ENCODE data around the gene OR51E1.

The OR51E1 gene

GRCh38 chr11:4684631-4685285 lies 41.0 kb downstream of the OR51E1 start:
- Histone ChIP-seq H3K36me3 (ENCODE audit: insufficient read depth, low read length) (peaks cover 15% of the 10 kb centered on the region), H3K9ac (ENCODE audit: low read length) (no peak overlapping the region), H3K4me3 (ENCODE audit: low read depth in 1 of 2, low read length in 2 of 2) (no peak overlapping the region), H3K27ac (ENCODE audit: low read depth, low read length) (no peak overlapping the region), H3K4me1 (ENCODE audit: insufficient read depth, low read length) (peaks cover 2% of the 10 kb centered on the region), H3K9me3 (ENCODE audit: low read length) (no peaks in the 10 kb centered on the region), H3K27me3 (ENCODE audit: control insufficient read depth in 1 of 2, insufficient read depth in 2 of 2, low read length in 2 of 2) (no peaks in the 10 kb centered on the region)

- H3K36me3 ChIP-seq (ENCODE audit: insufficient read depth, low read length), result no peaks in the 10 kb centered on the region
- H3K27ac ChIP-seq (ENCODE audit: low read depth, low read length), result peak overlapping the region; percentile 46
- no peaks in the 10 kb centered on the region for H3K9me3 ChIP-seq (ENCODE audit: low read length)
- peak overlapping the region; percentile 83 for H3K9ac ChIP-seq (ENCODE audit: low read length)
- H3K27me3 ChIP-seq (ENCODE audit: control insufficient read depth in 1 of 2, insufficient read depth in 2 of 2, low read length in 2 of 2), result no peaks in the 10 kb centered on the region
- peaks cover 23% of the 10 kb centered on the region for H3K4me1 ChIP-seq (ENCODE audit: insufficient read depth, low read length)
- H3K4me3 ChIP-seq (ENCODE audit: low read depth in 1 of 2, low read length in 2 of 2), result peak overlapping the region in 1 of 2 donors; percentile 62
Measured at GRCh38 chr11:4695442-4695841, 51.7 kb downstream of the OR51E1 start.

- H3K27me3 ChIP-seq (ENCODE audit: control insufficient read depth in 1 of 2, insufficient read depth in 2 of 2, low read length in 2 of 2), result no peaks in the 10 kb centered on the region
- H3K27ac ChIP-seq (ENCODE audit: low read depth, low read length), result peak within 1 kb of the TSS; percentile 59
- peak within 1 kb of the TSS in 1 of 2 donors; percentile 62 for H3K4me3 ChIP-seq (ENCODE audit: low read depth in 1 of 2, low read length in 2 of 2)
- peak within 1 kb of the TSS; percentile 83 for H3K9ac ChIP-seq (ENCODE audit: low read length)
- H3K9me3 ChIP-seq (ENCODE audit: low read length), result no peaks in the 10 kb centered on the region
- H3K4me1 ChIP-seq (ENCODE audit: insufficient read depth, low read length), result peaks cover 22% of the 10 kb centered on the region
- H3K36me3 ChIP-seq (ENCODE audit: insufficient read depth, low read length), result no peaks in the 10 kb centered on the region
Measured at GRCh38 chr11:4697585-4697984, 53.8 kb downstream of the OR51E1 start, which contains the start of gene OR51E2. Gene OR51E2 (minus strand): TSS chr11:4697853. CDS start chr11:4682711, 15,142 bp downstream.

GRCh38 chr11:4699697-4700435 lies 56.1 kb downstream of the OR51E1 start:
- Histone ChIP-seq H3K27ac (ENCODE audit: low read depth, low read length) (no peak overlapping the region), H3K36me3 (ENCODE audit: insufficient read depth, low read length) (no peaks in the 10 kb centered on the region), H3K27me3 (ENCODE audit: control insufficient read depth in 1 of 2, insufficient read depth in 2 of 2, low read length in 2 of 2) (no peaks in the 10 kb centered on the region), H3K9ac (ENCODE audit: low read length) (no peak overlapping the region), H3K9me3 (ENCODE audit: low read length) (no peaks in the 10 kb centered on the region), H3K4me3 (ENCODE audit: low read depth in 1 of 2, low read length in 2 of 2) (no peak overlapping the region), H3K4me1 (ENCODE audit: insufficient read depth, low read length) (peaks cover 36% of the 10 kb centered on the region)

GRCh38 chr11:4700436-4700820 lies 56.6 kb downstream of the OR51E1 start:
- no peak overlapping the region for H3K27ac ChIP-seq (ENCODE audit: low read depth, low read length)
- H3K4me1 ChIP-seq (ENCODE audit: insufficient read depth, low read length), result peaks cover 37% of the 10 kb centered on the region
- no peak overlapping the region for H3K4me3 ChIP-seq (ENCODE audit: low read depth in 1 of 2, low read length in 2 of 2)
- H3K36me3 ChIP-seq (ENCODE audit: insufficient read depth, low read length), result no peaks in the 10 kb centered on the region
- no peak overlapping the region for H3K9ac ChIP-seq (ENCODE audit: low read length)
- no peaks in the 10 kb centered on the region for H3K9me3 ChIP-seq (ENCODE audit: low read length)
- no peaks in the 10 kb centered on the region for H3K27me3 ChIP-seq (ENCODE audit: control insufficient read depth in 1 of 2, insufficient read depth in 2 of 2, low read length in 2 of 2)

- Histone ChIP-seq H3K9me3 (ENCODE audit: low read length) (no peaks in the 10 kb centered on the region), H3K4me1 (ENCODE audit: insufficient read depth, low read length) (peaks cover 29% of the 10 kb centered on the region), H3K27ac (ENCODE audit: low read depth, low read length) (peak within 1 kb of the TSS; percentile 8), H3K9ac (ENCODE audit: low read length) (no peak within 1 kb of the TSS), H3K4me3 (ENCODE audit: low read depth in 1 of 2, low read length in 2 of 2) (peak within 1 kb of the TSS in 1 of 2 donors; percentile 20), H3K27me3 (ENCODE audit: control insufficient read depth in 1 of 2, insufficient read depth in 2 of 2, low read length in 2 of 2) (no peaks in the 10 kb centered on the region), H3K36me3 (ENCODE audit: insufficient read depth, low read length) (no peaks in the 10 kb centered on the region)
Measured at GRCh38 chr11:4704054-4704789, 60.4 kb downstream of the OR51E1 start, which contains the start of gene MMP26. Gene MMP26 (plus strand): TSS chr11:4704784.

- Histone ChIP-seq H3K4me3 (ENCODE audit: low read depth in 1 of 2, low read length in 2 of 2) (peak overlapping the region in 1 of 2 donors; percentile 20), H3K4me1 (ENCODE audit: insufficient read depth, low read length) (peaks cover 29% of the 10 kb centered on the region), H3K27ac (ENCODE audit: low read depth, low read length) (no peak overlapping the region), H3K9me3 (ENCODE audit: low read length) (no peaks in the 10 kb centered on the region), H3K9ac (ENCODE audit: low read length) (no peak overlapping the region), H3K36me3 (ENCODE audit: insufficient read depth, low read length) (no peaks in the 10 kb centered on the region), H3K27me3 (ENCODE audit: control insufficient read depth in 1 of 2, insufficient read depth in 2 of 2, low read length in 2 of 2) (no peaks in the 10 kb centered on the region)
Measured at GRCh38 chr11:4704790-4705334, 61.1 kb downstream of the OR51E1 start.
